ENCODE measurements around the gene CDK14. TPM values are rescaled to one million over a fixed set of nuclear protein-coding genes. Genes with fewer than 3 reads are reported as not detected.

The CDK14 gene
- total RNA-seq, 4 donors from 2014 or later = 0.38 to 3.6 (median 1.3) TPM

DNA sequence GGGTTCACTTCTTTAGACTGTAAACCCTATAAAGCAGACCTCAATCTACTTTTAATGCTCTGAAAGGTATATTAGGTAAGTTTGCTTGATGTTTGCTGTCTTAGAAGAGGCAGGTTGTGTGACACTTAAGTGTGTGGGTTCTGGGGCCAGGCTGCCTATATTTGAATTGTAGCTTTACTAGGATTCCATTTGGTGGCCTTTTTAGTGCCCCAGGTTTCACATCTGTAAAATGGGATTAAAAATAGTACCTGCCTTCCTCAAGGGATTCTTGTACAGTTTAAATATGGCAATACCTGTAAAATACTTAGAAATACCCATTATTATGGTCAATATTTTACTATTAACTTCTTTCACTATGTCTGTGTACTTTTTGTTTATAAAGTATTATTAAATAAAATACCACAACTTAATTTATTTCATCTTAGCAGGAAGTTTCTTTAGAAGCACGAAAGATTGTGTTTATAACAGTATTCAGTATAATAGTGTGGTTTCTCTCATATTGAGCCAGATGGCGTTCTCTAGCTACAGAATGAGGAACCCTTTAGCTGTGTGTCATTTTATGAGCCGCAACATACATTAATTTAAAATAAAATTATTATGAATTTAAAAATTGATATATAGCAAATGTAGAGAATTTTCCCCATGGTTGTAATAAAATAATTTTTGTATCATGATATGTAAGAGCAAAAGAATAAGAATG lies 94.2 kb downstream of the CDK14 start:
- 68 to 78% methylated on average over 3 of the region's 3 CpGs for WGBS, 2 donors

DNA sequence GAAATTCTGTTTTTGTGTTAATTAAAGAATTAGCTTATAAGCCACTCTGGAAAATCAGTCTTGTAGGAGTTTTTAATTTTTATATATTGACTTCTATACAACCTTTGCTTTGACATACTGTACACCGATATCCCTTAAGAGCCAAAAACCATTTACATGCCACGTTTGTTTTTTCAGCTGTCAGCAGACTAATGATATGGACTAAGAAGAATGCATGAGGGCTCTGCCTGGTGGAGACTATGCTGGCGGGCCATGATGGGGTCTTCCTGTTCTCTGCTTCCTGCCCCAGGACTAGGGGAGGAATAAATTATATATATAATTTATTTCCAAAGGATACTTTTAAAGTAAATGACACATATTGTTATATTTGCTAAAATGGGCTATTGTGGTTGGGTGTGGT lies 96.3 kb downstream of the CDK14 start:
- intact Hi-C loops (cut with DNase I) = no loop called here
- WGBS, 2 donors = 29 to 48% methylated on average over 2 to 3 of the region's 3 CpGs
- Histone ChIP-seq H3K4me1 (no peaks in the 10 kb centered on the region), H3K27me3 (no peaks in the 10 kb centered on the region), H3K4me3 (no peak overlapping the region), H3K27ac (no peak overlapping the region), H3K36me3 (no peaks in the 10 kb centered on the region), H3K9me3 (no peaks in the 10 kb centered on the region)
- no peak for TF ChIP-seq POLR2A (IDR thresholded peaks at IDR 0.05)
- TF ChIP-seq, protein P1, sequence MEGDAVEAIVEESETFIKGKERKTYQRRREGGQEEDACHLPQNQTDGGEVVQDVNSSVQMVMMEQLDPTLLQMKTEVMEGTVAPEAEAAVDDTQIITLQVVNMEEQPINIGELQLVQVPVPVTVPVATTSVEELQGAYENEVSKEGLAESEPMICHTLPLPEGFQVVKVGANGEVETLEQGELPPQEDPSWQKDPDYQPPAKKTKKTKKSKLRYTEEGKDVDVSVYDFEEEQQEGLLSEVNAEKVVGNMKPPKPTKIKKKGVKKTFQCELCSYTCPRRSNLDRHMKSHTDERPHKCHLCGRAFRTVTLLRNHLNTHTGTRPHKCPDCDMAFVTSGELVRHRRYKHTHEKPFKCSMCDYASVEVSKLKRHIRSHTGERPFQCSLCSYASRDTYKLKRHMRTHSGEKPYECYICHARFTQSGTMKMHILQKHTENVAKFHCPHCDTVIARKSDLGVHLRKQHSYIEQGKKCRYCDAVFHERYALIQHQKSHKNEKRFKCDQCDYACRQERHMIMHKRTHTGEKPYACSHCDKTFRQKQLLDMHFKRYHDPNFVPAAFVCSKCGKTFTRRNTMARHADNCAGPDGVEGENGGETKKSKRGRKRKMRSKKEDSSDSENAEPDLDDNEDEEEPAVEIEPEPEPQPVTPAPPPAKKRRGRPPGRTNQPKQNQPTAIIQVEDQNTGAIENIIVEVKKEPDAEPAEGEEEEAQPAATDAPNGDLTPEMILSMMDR (IDR thresholded peaks at IDR 0.05) = no peak
- no peak for DNase-seq

More for the DNA sequence above, 94.2 kb downstream of the CDK14 start:
- TF ChIP-seq, protein P1 (IDR thresholded peaks at IDR 0.05) = no peak
- no peak for TF ChIP-seq POLR2A (IDR thresholded peaks at IDR 0.05)
- no peaks in the 10 kb centered on the region for H3K27me3 ChIP-seq
- H3K36me3 ChIP-seq = no peaks in the 10 kb centered on the region
- no peaks in the 10 kb centered on the region for H3K4me1 ChIP-seq
- H3K27ac ChIP-seq = no peak overlapping the region
- H3K9me3 ChIP-seq = no peaks in the 10 kb centered on the region
- no peak overlapping the region for H3K4me3 ChIP-seq
- no peak for DNase-seq
- intact Hi-C loops (cut with DNase I) = no loop called here

DNA sequence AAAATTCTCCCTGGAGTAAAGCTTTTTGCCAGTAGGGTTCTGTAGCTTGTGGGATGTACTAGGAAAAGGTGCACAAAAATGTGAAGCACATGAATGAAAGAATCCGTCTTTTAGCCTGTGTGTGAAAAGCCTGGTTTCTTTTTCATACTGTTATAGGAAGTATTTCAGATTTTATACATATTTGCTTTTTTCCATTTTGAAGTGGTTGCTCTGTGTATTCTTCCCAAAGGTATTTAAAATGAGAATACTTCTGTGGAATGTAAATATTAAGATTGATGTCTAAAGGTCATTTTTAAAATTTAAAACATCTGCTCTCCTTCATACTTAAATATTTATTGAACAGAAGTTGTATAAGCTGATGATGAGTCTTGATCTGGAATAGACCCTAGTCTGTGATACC lies 96.8 kb downstream of the CDK14 start:
- DNase-seq = no peak
- Histone ChIP-seq H3K9me3 (no peaks in the 10 kb centered on the region), H3K4me3 (no peak overlapping the region), H3K36me3 (no peaks in the 10 kb centered on the region), H3K27ac (no peak overlapping the region), H3K27me3 (no peaks in the 10 kb centered on the region), H3K4me1 (no peaks in the 10 kb centered on the region)
- intact Hi-C loops (cut with DNase I) = no loop called here
- TF ChIP-seq, protein P1 (IDR thresholded peaks at IDR 0.05) = no peak
- TF ChIP-seq POLR2A (IDR thresholded peaks at IDR 0.05) = no peak
- WGBS, 2 donors = 85 to 97% methylated on average over 1 of the region's 1 CpG

DNA sequence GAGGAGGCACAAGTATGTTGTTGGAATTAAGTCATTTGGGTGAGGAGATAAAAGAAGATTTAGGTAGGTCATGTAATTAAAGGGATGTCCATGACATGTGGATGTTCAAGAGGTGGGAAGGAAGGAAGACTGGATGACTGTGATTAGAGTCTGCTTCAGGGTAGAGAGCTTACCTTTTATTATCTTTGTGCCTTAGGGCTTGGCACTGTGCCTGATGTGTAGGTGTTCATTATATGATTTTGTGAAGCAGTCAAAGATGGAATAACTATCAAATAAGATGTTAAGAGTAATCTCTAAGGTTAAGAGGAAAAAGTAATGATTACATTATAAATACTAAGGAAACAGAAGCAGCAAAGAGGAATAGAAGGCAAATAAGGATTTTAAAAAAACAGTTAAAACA lies 97.8 kb downstream of the CDK14 start:
- TF ChIP-seq POLR2A (IDR thresholded peaks at IDR 0.05) = no peak
- TF ChIP-seq, protein P1 (IDR thresholded peaks at IDR 0.05) = no peak
- Histone ChIP-seq H3K4me3 (no peak overlapping the region), H3K9me3 (no peaks in the 10 kb centered on the region), H3K27ac (no peak overlapping the region), H3K36me3 (no peaks in the 10 kb centered on the region), H3K27me3 (no peaks in the 10 kb centered on the region), H3K4me1 (no peaks in the 10 kb centered on the region)
- intact Hi-C loops (cut with DNase I) = no loop called here
- no peak for DNase-seq

- no peak overlapping the region for H3K4me3 ChIP-seq
- TF ChIP-seq, protein P1 (IDR thresholded peaks at IDR 0.05) = no peak
- no peak for TF ChIP-seq POLR2A (IDR thresholded peaks at IDR 0.05)
- H3K36me3 ChIP-seq = no peaks in the 10 kb centered on the region
- no peaks in the 10 kb centered on the region for H3K4me1 ChIP-seq
- 29 to 32% methylated on average over 2 of the region's 2 CpGs for WGBS, 2 donors
- no peak for DNase-seq
- H3K27me3 ChIP-seq = no peaks in the 10 kb centered on the region
- H3K27ac ChIP-seq = no peak overlapping the region
- intact Hi-C loops (cut with DNase I) = no loop called here
- no peaks in the 10 kb centered on the region for H3K9me3 ChIP-seq
Measured at GRCh38 chr7:90698616-90699015, 102.5 kb downstream of the CDK14 start.

Measured in esophagus squamous epithelium (tissue), 5 donors.